Measurements from ENCODE around the gene RASAL2. TPM values are rescaled to one million over a fixed set of nuclear protein-coding genes. Genes with fewer than 3 reads are reported as not detected.

The RASAL2 gene
- total and polyA plus RNA-seq, 9 of the 15 experiments (the other 6 are each of a cell fraction or from before 2014, with no cell fraction given): 0.13 to 1.0 (median 0.62) TPM

DNA sequence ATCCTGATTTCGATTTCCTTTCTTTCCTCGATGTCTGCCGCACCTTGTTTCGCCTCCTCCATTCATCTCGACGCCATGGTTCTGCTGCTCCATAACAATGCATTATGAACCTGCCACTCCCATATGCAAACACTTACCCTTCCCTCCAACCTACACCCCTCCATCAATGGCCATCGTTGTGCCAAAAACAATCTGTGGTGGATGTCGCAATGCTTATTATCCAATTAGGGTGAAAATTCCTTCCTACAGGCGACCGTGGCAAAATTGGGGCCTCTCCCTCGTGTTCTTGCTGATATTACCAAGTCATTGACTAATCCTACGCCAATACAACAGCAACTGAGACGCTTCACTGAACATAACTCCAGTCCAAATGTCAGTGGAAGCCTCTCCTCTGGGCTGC, 362.6 kb downstream of the RASAL2 start:
- TF ChIP-seq STAG1 (CRISPR knock-in tag; IDR thresholded peaks at IDR 0.05; ENCODE audit: borderline replicate concordance) (no peak), SP2 (IDR thresholded peaks at IDR 0.05; ENCODE audit: extremely low read depth, low read depth, low read length, poor library complexity, severe bottlenecking) (no peak), EP300 (IDR thresholded peaks at IDR 0.05; ENCODE audit: low read length) (no peak), NFIC (IDR thresholded peaks at IDR 0.05) (no peak), PTTG1 (tag; IDR thresholded peaks at IDR 0.05; ENCODE audit: low read depth) (no peak), CHD2 (IDR thresholded peaks at IDR 0.05; ENCODE audit: low read depth, low read length) (no peak), TSC22D4 (tag; IDR thresholded peaks at IDR 0.05) (no peak)
- TF ChIP-seq, protein P1, sequence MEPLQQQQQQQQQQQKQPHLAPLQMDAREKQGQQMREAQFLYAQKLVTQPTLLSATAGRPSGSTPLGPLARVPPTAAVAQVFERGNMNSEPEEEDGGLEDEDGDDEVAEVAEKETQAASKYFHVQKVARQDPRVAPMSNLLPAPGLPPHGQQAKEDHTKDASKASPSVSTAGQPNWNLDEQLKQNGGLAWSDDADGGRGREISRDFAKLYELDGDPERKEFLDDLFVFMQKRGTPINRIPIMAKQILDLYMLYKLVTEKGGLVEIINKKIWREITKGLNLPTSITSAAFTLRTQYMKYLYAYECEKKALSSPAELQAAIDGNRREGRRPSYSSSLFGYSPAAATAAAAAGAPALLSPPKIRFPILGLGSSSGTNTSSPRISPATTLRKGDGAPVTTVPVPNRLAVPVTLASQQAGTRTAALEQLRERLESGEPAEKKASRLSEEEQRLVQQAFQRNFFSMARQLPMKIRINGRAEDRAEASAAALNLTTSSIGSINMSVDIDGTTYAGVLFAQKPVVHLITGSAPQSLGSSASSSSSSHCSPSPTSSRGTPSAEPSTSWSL (CRISPR knock-in tag; IDR thresholded peaks at IDR 0.05; ENCODE audit: borderline replicate concordance): no peak
- TF ChIP-seq, protein P2, sequence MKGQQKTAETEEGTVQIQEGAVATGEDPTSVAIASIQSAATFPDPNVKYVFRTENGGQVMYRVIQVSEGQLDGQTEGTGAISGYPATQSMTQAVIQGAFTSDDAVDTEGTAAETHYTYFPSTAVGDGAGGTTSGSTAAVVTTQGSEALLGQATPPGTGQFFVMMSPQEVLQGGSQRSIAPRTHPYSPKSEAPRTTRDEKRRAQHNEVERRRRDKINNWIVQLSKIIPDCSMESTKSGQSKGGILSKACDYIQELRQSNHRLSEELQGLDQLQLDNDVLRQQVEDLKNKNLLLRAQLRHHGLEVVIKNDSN (CRISPR knock-in tag; IDR thresholded peaks at IDR 0.05): no peak
- 0% methylated on average over 13 of the region's 13 CpGs for WGBS (ENCODE audit: insufficient coverage, low coverage, missing lambda C conversion rate)
- intact Hi-C loops (cut with micrococcal nuclease): no loop called here
- ChIA-PET CTCF (ENCODE audit: low intra/inter-chr PET ratio) (no interaction called here), POLR2A (no interaction called here)
- Histone ChIP-seq H2AFZ (ENCODE audit: low read depth, low read length) (no peak overlapping the region), H3K9me3 (replicated peaks; ENCODE audit: control insufficient read depth, insufficient read depth, low read depth, low read length) (no peaks in the 10 kb centered on the region), H4K20me1 (replicated peaks; ENCODE audit: control insufficient read depth, insufficient read depth, low read length) (no peaks in the 10 kb centered on the region), H3K9me1 (ENCODE audit: control insufficient read depth, insufficient read depth, low read length) (no peaks in the 10 kb centered on the region), H3K27ac (ENCODE audit: extremely low read depth, low read depth, low read length) (no peak overlapping the region), H3K4me2 (ENCODE audit: insufficient read depth, low read length) (no peak overlapping the region), H3K79me2 (ENCODE audit: control insufficient read depth, insufficient read depth, low read length) (no peaks in the 10 kb centered on the region), H3K36me3 (ENCODE audit: control insufficient read depth, insufficient read depth, low read length) (no peaks in the 10 kb centered on the region), H3K4me3 (no peak overlapping the region), H3K4me1 (replicated peaks in 1 of 2; ENCODE audit: control insufficient read depth in 2 of 2, insufficient read depth in 2 of 2, low read length in 2 of 2) (no peaks in the 10 kb centered on the region), H3K27me3 (ENCODE audit: control insufficient read depth in 2 of 2, insufficient read depth in 2 of 2, low read length in 2 of 2) (no peaks in the 10 kb centered on the region), H3K9ac (ENCODE audit: insufficient read depth in 1 of 2, low read depth in 2 of 2, low read length in 2 of 2) (no peak overlapping the region)
- FAIRE-seq: no peak
- in situ Hi-C loops (cut with MboI): no loop called here
- BruUV-seq (replicated peaks): no TSS peak
- no peak for ATAC-seq
- DNase-seq (ENCODE audit: extremely low read depth in 1 of 4, low spot score in 3 of 4): no peak

Measured in K562 (cell line).